Measurements from ENCODE around the gene ATMIN. TPM values are rescaled to one million over a fixed set of nuclear protein-coding genes. Genes with fewer than 3 reads are reported as not detected.

The ATMIN gene
- total RNA-seq, 1 donor from 2014 or later, result 50.1 TPM

GRCh38 chr16:80990978-80991377 lies 44.7 kb upstream of the ATMIN start:
- no peak for TF ChIP-seq CTCF (IDR thresholded peaks at IDR 0.05; ENCODE audit: unreplicated experiment)
- H3K27ac Mint-ChIP-seq, result no peak overlapping the region
- no peaks in the 10 kb centered on the region for H3K9me3 Mint-ChIP-seq (ENCODE audit: low read depth)
- peaks cover 52% of the 10 kb centered on the region for H3K4me1 Mint-ChIP-seq (ENCODE audit: low read depth)
- H3K36me3 Mint-ChIP-seq (ENCODE audit: insufficient read depth), result peaks cover 4% of the 10 kb centered on the region
- no peaks in the 10 kb centered on the region for H3K27me3 Mint-ChIP-seq
- no peak overlapping the region for H3K4me3 Mint-ChIP-seq (ENCODE audit: low read depth)
- no peak for DNase-seq (ENCODE audit: low spot score, unreplicated experiment)

DNA sequence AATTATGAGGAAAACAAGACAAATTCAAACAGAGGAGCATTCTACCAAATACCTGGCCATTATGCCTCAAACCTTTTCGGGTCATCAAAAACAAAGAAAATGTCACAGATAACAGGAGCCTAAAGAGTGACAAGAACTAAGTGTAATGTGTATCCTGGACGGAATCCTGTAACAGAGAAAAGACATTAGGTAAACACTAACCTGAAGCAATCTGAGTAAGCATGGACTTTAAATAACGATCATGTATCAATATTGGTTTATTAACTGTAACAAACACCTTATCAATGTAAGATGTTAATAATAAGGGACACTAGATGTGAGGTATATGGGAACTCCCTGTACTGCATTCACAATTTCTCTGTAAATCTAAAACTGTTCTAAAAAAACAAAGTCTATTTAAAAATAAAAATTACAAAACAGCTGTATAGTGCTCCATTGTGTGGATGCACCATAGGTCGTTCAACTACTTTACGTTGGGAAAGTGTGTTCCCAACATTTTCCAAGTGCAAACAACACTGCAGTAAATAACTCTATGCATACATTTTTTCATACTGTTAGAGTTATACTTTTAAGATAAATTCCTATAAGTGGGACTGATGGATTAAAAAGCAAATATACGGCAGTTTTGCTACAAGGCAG lies 43.7 kb upstream of the ATMIN start:
- no peak for DNase-seq (ENCODE audit: low spot score, unreplicated experiment)
- H3K36me3 Mint-ChIP-seq (ENCODE audit: insufficient read depth), result peaks cover 4% of the 10 kb centered on the region
- TF ChIP-seq CTCF (IDR thresholded peaks at IDR 0.05; ENCODE audit: unreplicated experiment), result no peak
- H3K27me3 Mint-ChIP-seq, result no peaks in the 10 kb centered on the region
- no peak overlapping the region for H3K4me3 Mint-ChIP-seq (ENCODE audit: low read depth)
- H3K4me1 Mint-ChIP-seq (ENCODE audit: low read depth), result peaks cover 48% of the 10 kb centered on the region
- no peak overlapping the region for H3K27ac Mint-ChIP-seq
- no peaks in the 10 kb centered on the region for H3K9me3 Mint-ChIP-seq (ENCODE audit: low read depth)

DNA sequence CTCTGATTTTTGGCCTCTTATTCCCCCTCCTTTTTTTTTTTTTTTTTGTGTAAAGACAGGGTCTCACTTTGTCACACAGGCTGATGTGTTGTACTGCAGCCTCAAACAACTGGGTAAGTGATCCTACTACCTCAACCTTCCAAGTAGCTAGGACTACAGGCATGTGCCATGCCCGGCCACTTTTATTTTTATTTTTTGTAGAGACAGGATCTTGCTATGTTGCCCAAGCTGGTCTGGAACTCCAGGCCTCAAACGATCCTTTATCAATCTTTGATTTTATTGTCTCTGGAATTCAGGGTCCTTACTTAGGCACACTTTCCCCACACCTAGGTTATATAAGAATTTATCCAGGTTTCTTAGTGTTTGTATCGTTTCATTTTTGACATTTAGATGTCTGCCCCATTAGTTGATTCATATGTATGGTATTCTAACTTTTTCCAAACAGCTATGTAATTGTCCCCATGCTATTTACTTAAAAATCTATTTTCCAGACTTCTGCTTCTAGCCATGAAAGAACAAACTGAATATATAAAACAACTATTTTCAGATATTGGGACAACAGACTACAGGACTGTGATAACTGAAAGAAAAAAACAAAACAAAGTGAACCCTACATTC lies 42.9 kb upstream of the ATMIN start:
- no peak for TF ChIP-seq CTCF (IDR thresholded peaks at IDR 0.05; ENCODE audit: unreplicated experiment)
- Mint-ChIP-seq H3K27ac (peak overlapping the region; percentile 92), H3K27me3 (no peaks in the 10 kb centered on the region), H3K4me3 (ENCODE audit: low read depth) (no peak overlapping the region), H3K9me3 (ENCODE audit: low read depth) (no peaks in the 10 kb centered on the region), H3K36me3 (ENCODE audit: insufficient read depth) (peaks cover 4% of the 10 kb centered on the region), H3K4me1 (ENCODE audit: low read depth) (peaks cover 48% of the 10 kb centered on the region)
- DNase-seq (ENCODE audit: low spot score, unreplicated experiment), result no peak

- H3K36me3 Mint-ChIP-seq (ENCODE audit: insufficient read depth), result peaks cover 4% of the 10 kb centered on the region
- peak overlapping the region; percentile 92 for H3K27ac Mint-ChIP-seq
- no peaks in the 10 kb centered on the region for H3K27me3 Mint-ChIP-seq
- no peaks in the 10 kb centered on the region for H3K9me3 Mint-ChIP-seq (ENCODE audit: low read depth)
- H3K4me1 Mint-ChIP-seq (ENCODE audit: low read depth), result peaks cover 51% of the 10 kb centered on the region
- no peak for DNase-seq (ENCODE audit: low spot score, unreplicated experiment)
- TF ChIP-seq CTCF (IDR thresholded peaks at IDR 0.05; ENCODE audit: unreplicated experiment), result no peak
- peak overlapping the region; percentile 1 for H3K4me3 Mint-ChIP-seq (ENCODE audit: low read depth)
Measured at GRCh38 chr16:80993307-80993706, 42.3 kb upstream of the ATMIN start.

DNA sequence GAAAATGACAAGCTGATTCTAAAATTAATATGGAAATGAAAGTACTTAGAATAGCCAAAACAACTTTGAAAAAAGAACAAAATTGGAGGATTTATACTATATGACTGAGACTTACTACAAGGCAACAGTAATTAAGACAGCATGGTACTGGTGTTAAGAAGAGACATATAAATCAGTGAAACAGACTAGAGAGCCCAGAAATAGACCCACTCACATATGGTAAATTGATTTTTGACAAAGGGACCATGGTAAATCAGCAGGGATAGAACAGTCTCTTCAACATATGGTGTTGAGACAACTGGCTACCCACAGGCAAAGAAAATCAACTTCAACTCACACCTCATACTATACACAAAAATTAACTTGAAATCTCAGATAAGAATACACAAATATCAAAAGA lies 41.8 kb upstream of the ATMIN start:
- H3K4me3 Mint-ChIP-seq (ENCODE audit: low read depth), result no peak overlapping the region
- peaks cover 5% of the 10 kb centered on the region for H3K36me3 Mint-ChIP-seq (ENCODE audit: insufficient read depth)
- peaks cover 2% of the 10 kb centered on the region for H3K9me3 Mint-ChIP-seq (ENCODE audit: low read depth)
- no peak for DNase-seq (ENCODE audit: low spot score, unreplicated experiment)
- H3K27me3 Mint-ChIP-seq, result no peaks in the 10 kb centered on the region
- TF ChIP-seq CTCF (IDR thresholded peaks at IDR 0.05; ENCODE audit: unreplicated experiment), result no peak
- peak overlapping the region; percentile 92 for H3K27ac Mint-ChIP-seq
- H3K4me1 Mint-ChIP-seq (ENCODE audit: low read depth), result peaks cover 49% of the 10 kb centered on the region

All from progenitor cell of endocrine pancreas (in vitro differentiated cells).